ENCODE measurements around the gene FGFR4.

DNA sequence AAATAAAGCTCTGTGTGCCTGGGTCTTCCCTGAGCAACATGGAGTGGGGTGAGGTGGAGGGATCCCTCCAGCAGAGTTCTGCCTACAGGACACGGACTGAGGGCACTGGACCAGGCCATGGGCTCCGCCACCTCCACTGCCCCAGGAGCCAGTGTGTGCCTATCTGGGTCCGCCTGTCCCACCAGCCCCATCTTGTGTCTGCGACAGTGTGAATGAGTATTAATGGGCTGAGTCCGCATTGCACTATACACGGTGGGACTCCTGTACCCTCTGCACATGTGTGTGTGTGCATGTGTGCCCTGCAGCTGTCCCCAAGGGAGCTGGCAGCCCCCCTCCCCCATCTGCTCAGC lies 11.4 kb downstream of the FGFR4 start:
- TF ChIP-seq, protein P1, sequence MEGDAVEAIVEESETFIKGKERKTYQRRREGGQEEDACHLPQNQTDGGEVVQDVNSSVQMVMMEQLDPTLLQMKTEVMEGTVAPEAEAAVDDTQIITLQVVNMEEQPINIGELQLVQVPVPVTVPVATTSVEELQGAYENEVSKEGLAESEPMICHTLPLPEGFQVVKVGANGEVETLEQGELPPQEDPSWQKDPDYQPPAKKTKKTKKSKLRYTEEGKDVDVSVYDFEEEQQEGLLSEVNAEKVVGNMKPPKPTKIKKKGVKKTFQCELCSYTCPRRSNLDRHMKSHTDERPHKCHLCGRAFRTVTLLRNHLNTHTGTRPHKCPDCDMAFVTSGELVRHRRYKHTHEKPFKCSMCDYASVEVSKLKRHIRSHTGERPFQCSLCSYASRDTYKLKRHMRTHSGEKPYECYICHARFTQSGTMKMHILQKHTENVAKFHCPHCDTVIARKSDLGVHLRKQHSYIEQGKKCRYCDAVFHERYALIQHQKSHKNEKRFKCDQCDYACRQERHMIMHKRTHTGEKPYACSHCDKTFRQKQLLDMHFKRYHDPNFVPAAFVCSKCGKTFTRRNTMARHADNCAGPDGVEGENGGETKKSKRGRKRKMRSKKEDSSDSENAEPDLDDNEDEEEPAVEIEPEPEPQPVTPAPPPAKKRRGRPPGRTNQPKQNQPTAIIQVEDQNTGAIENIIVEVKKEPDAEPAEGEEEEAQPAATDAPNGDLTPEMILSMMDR (IDR thresholded peaks at IDR 0.05) = no peak
- no peak for TF ChIP-seq POLR2AphosphoS5 (IDR thresholded peaks at IDR 0.05)

Data from upper lobe of left lung (tissue), 4 donors.